Activated CD4-positive, CD25-positive, alpha-beta regulatory T cell treated with anti-CD3 and anti-CD28 coated beads, Interleukin-2, amount 50 U/mL, for 16 hours (primary cell): ENCODE measurements around the gene RHAG.
"Not testable (repeated sequence)": the region's sequence is repeated elsewhere in the genome, so short reads cannot be mapped to it uniquely, and the experiment has no call there.

ENCODE experiments used
- DNase-seq: peaks from one replicate; pipeline ENCODE4 v3.0.0-alpha.2; 2020; ENCODE audit warnings: low read depth, low spot score

RHAG gene

DNA sequence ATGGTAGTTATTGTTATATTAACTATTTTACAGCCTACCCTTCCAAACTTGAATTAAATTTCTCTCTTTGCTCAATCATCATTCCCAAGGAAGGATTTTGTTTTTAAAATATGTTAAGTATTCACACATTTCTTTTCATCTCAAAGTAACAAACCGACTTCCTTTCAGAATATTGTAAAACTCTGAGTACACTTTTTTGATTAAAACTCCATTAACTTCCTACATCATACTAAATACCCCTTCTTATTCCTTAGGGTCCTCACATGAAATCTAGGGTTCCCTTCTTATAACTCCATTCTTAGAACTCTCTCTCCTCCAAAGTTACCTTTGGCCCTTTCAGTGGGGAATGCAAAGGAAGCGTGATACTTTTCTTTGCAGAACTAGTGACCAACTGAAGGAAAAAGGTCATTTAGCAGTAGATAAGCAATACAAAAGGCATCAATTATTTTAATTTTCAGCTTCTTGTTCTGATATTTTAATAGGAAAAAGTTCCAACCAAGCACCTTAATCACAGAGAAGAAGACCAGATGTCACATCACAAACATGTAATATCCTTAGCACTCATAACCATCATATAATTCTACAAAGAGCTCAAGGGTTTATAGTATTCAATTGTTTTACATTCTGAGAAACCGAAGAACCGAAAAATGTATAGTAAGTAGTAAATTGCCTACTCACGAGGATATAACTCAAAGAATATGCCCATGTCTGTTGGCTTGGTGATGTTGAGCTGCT is 494 bp downstream of the RHAG start:
- no peak for DNase-seq

DNA sequence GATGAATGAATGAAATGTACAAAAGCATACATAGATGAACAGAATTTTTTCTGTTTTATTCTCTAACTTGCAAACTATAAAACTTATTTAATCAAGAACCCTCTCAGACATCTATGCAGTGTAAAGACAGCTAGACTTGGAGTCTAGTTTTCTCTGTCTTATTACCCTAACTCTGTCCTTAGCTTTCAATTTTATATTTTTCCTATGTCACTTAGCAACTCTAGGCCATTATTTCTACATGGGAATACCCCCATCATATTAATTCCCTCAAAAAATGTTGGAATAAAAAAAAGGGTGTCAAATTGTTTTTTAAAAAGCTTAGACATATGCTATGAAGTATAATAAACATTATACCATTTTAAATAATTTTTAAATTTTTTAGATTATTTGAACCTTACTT is 1.2 kb downstream of the RHAG start:
- DNase-seq: no peak

DNA sequence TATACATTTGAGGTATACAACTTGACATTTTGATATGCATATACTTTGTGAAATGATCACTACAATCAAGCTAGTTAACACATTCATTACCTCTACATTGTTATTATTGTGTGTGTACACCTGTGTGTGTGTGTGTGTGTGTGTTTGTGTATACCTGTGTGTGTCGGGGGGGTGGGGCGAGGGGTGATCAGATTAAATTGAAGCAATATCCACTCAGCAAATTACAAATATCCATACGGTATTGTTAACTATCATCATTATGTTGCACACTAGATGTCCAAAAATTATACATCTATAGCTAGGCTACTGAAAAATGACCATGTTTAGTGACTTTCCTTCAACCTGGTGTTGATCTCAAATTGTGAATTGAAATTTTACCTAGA is 1.8 kb downstream of the RHAG start:
- no peak for DNase-seq

DNA sequence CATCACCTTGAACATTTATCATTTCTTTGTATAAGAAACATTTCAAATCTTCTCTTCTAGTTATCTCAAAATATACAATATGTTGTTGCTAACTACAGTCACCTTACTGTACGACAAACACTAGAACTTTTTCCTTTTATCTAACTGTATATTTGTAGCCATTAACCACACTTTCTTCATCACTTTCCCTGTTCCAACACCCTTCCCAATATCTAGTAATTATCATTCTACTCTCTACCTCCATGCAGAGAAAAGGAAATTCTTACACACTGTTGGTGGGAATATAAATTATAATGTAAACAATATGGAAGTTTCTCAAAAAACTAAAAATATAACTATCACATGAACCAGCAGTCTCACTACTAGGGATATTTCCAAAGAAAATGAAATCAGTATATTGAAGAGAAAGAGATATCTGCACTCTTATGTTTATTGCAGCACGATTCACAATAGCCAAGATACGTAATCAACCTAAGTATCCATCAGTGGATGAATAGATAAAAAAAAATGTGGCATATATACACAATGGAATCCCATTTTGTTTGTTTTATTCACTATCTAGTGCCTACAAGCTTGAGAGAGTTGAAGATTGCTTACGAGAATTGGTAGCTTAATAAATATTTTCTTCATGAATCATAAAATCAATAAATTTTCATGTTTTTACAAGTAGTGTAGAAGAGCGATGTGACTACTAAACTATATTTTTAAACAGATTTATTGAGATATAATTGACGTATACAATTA is 2.4 kb downstream of the RHAG start:
- DNase-seq: no peak

DNA sequence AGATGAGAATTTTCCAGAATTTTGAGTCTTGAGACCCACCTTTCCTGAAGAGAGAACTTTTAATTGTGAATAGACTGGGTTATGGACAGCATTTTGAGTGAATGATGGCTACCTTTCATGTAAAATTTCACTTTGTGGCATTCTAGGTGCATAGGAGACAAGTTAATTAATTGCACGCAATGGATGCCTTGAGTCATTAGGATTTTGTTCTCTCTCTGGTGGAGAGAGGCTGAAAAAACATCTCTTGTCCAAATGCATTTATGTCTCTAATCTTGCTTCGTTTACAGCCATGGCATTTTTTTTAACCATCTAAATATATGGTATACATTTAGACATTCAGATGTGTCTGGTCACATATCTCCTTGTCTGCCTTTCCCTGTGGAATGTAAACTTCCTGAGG is 3.1 kb downstream of the RHAG start:
- no peak for DNase-seq

DNA sequence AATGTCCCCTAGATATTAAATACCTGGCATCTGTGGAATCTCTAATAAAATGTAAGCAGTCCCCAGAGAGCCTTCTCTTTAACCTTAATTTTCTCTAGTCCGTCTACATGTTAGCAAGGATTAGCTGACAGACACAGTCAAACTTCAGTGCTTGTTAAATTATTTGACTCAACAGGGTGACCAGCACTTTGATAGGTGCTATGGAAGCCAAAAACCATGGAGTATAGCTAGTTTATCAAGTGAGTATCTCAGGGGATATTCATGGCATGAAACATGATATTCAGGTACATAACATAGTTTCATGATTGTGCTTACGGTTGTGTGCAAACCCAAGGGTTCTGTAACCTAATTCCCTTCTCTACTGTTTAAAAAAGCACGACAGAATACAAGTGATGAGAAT is 3.9 kb downstream of the RHAG start:
- DNase-seq: no peak

DNA sequence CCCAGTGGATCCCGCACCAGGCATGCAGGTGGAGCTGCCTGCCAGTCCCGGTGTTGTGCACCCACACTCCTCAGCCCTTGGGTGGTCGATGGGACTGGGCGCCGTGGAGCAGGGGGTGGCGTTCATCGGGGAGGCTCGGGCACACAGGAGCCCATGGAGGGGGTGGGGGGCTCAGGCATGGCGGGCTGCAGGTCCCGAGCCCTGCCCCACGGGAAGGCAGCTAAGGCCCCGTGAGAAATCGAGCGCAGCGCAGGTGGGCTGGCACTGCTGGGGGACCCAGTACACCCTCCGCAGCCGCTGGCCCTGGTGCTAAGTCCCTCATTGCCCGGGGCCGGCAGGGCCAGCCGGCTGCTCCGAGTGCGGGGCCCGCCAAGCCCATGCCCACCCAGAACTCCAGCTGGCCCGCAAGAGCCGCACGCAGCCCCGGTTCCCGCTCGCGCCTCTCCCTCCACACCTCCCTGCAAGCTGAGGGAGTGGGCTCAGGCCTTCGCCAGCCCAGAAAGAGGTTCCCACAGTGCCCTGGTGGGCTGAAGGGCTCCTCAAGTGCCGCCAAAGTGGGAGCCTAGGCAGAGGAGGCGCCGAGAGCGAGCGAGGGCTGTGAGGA is 7.1 kb downstream of the RHAG start:
- DNase-seq: not testable (repeated sequence)

DNA sequence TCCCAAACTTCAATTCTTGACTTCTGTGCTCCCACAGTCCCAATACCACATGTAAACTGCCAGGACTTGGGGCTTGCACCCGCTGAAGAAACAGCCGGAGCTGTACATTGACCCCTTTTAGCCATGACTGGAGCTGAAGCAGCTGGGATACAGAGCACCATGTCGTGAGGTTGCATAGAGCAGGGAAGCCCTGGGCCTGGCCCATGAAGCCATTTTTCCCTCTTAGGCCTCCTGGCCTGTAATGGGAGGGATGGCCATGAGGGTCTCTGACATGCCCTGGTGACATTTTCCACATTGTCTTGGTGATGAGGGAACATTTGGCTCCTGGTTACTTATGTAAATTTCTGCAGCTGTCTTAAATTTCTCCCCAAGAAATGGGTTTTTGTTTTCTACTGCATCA is 9.8 kb downstream of the RHAG start:
- no peak for DNase-seq

DNA sequence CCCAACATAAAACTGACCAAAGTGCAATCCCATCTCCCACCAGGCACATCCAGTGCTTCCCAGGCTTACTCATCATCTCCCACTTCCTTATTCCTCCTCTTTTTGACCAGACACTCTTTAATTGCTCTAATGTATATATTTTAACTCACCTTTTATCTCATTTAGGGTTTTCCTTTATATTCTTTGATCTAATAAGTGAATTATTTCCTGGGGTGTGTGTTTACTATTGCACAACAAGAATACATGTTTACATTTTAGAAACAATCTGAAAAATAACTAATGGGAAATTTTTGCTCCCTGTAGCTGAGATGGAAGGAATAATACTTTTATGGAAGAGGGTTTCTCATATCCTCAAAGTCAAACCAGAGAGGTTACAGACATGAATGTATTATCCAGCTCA is 18.4 kb downstream of the RHAG start:
- DNase-seq: no peak

DNA sequence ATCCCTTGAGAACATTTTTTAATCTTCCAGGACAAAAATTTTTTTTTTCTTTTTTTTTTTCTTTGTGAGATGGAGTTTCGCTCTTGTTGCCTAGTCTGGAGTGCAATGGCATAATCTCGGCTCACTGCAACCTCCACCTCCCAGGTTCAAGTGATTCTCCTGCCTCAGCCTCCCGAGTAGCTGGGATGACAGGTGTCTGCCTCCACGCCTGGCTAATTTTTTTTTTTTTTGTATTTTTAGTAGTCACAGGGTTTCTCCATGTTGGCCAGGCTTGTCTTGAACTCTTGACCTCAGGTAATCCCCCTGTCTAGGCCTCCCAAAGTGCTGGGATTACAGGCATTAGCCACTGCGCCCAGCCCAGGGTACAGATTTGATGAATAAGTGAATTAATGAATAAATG is 22.5 kb downstream of the RHAG start:
- not testable (repeated sequence) for DNase-seq

DNA sequence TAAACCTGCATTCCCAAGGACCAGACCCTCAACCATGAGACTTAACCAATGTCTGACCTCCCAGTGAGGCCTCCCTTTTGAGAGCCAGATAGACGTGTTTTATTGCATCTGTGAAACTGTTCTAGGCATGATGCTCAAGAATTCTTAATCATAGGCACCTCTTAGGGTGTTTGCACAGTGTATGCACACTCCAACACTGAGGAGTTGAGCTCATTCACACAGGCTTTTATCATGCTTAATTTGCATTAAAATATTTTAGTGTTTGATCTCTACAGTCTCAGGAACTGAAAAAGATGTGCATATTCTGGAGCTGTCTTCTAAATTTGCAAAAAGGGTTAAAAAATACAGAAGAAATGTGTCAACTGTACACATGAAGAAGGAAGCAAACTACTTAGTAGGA is 27.4 kb downstream of the RHAG start:
- no peak for DNase-seq

DNA sequence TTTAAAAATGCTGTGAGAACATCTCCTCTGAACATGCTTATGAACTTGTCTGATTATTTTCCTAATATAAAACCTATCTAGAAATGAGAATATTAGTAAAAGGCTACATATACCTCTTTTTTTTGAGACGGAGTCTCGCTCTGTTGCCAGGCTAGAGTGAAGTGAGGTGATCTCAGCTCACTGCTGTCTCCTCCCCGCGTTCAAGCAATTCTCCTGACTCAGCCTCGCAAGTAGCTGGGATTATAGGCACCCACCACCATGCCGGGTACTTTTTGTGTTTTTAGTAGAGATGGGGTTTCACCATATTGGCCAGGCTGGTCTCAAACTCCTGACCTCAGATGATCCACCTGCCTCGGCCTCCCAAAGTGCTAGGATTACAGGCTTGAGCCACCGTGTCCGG is 28.4 kb downstream of the RHAG start:
- DNase-seq: not testable (repeated sequence)

DNA sequence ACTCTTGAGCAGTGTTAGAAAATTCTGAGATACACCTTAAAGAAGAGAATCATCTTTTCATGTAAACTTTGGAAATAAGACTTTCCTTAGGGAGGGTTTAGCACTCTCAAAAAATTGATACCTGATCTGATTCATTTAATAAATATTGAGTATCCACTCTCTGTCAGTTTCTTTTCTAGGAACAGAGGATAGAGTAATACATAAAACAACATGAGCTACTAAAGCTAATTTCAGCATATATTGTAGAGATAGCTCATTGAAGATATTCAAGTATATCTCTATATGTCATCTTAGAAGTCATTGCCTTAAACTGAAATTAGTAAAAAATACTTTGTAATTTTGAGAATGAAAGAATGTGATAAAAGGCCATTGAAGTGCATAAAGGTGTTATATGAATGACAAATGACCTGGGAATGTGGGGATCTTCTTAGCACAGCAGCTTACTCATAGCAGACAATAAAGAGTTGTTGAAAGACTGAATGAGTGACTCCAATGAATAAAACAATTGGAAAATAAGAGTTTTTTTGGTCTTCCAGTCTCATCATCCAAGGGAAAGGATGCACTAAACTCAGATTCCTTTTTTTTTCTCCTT is 29.2 kb downstream of the RHAG start:
- no peak for DNase-seq

DNA sequence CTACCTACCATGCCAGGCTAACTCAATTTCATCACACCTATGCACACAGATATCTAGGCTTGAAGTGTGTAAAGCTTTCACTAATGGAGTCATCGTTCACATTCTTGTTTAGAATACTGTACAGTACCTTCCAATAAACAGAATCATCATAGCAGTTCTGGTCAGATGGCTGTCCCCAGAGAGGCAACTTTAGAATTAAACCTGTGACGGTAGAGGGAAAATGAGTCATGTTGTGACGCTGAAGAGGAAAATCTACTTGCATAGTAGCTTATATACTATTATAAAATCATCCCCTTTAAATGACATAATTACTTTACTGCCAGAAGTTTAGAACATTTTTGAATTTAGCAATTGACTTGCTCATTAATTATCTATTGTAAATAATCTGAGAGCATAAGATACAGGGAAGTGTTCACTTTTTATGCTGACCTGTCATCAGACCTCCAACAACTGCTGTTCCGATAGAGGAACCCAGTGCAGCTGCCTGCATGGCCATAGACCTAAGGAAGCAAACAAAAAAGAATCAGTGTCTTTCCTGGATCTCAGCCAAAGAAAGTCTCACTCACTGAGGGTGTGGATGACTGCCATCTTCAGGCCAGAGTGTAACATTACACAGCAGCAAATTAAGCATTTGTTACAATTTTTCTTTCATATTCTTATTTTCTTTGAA is 29.8 kb downstream of the RHAG start:
- DNase-seq: no peak

DNA sequence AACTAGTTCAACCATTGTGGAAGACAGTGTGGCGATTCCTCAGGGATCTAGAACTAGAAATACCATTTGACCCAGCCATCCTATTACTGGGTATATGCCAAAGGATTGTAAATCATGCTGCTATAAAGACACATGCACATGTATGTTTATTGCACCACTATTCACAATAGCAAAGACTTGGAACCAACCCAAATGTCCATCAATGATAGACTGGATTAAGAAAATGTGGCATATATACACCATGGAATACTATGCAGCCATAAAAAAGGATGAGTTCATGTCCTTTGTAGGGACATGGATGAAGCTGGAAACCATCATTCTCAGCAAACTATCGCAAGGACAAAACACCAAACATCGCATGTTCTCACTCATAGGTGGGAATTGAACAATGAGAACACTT is 32.6 kb downstream of the RHAG start:
- DNase-seq: not testable (repeated sequence)

DNA sequence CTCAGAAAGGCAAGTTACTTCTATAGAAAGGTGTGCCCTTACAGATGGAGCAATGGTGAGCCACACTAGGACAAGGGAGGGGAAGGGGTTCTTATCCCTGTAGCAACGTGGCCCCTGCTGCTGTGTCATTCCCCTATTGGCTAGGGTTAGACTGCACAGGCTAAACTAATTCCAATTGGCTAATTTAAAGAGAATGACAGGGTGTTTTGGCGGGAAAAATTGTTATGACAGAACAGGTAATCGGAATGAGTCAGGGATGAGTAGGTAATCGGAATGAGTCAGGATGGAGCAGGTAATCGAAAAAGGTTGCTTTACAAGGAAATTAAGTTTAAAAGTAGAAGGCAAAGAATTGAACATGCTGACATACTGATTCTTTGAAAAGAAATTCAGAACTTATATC is 49.4 kb downstream of the RHAG start:
- not testable (repeated sequence) for DNase-seq

DNA sequence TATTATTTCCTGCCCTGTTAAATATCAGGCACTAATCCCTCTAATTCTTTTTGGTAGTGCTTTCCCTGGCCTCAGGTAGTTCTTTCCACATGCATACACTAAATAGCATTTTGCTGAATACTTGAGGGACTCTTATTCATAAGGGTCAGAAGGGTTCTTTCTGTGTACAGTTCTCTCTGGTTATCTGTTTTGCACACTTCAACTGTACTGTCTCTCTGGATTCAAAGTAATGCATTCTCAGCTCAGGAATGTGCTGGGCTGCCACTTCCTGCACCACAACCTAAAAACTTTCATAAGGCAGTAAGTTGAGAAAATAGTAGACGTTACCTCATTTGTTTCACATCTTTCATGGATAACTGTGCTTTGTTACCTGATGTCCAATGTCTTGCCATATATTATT is 54.1 kb downstream of the RHAG start:
- DNase-seq: no peak

DNA sequence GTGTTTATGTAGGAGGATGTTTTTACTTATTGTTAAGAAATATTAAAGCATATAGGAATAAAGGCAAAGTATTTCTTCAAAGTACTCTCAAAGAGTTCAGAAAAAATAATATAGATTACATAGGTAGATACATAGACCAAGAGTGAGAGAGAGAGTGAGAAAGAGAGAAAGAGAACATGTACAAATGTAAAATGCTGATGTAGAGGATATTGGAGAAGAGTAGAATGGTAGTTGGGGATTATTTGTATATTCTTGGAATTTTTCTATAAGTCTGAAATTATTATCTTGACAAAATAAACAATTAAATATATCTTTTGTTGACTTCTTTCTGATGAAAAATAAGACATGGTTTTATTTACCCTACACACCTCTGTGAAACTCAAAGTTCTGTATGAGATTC is 57.0 kb downstream of the RHAG start:
- no peak for DNase-seq

DNA sequence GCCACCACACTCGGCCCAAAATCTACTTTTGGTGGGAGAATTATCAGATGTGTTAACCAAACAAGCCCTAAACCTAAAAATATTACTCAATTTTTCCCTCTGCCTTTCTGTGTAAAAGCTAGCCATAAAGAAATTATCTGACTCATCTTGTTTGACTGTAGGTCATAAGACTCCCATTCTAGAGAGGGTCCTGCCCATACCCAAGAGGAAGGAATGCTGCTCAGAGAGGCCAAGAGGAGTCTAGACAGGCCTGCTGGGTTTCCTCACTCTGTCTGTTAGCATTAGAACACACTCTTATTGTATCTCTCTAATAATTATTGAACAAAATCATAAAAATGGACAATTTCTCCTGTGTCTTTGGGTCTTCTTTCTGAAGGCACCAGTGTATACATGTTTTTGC is 60.0 kb downstream of the RHAG start:
- no peak for DNase-seq

DNA sequence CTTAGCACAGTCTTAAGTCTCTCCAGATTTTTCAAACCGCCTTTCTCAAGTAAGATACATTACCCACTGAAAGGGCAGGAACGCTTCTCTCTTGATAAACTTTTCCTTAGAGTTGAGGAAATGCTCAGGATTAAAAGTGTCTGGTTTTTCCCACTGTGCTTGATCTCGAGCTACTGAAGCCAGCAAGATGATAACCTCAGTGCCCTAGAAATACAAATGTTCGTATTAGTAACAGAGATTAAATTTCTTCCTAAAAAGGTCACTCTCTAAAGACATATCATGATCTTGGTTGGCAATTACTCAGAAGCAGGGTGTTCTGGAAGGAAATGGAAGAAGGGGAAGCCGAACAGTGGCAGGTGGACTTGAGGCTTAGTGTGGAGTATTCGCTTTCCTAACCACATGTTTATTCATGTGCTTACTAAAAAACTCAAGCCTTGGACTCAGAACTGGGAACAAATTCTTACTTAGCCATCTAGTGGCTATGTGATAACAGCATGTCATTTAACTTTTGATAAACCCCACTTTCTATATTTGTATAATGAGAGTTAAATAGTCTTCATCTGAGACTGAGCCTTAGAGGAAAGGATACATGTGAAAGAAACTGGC is 66.1 kb downstream of the RHAG start:
- DNase-seq: no peak

DNA sequence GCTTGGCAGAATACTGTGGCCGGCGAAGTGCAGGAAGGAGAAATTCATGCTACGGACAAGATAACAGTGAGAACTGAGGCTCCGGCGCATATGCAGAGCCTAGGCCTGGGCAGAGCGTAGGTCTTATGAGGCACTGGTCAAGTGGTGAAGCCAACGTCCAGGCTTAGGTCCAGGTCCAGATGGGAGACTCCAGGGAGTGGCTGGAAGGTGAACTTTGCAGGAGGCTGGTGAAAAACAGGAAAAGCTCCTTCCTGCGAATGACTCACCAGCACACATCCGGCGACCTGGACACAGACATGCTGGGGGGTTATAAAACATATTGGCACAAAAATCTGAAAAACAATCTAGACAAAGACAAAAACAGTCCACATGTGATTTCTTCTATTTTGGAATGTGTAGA is 70.8 kb downstream of the RHAG start:
- no peak for DNase-seq

DNA sequence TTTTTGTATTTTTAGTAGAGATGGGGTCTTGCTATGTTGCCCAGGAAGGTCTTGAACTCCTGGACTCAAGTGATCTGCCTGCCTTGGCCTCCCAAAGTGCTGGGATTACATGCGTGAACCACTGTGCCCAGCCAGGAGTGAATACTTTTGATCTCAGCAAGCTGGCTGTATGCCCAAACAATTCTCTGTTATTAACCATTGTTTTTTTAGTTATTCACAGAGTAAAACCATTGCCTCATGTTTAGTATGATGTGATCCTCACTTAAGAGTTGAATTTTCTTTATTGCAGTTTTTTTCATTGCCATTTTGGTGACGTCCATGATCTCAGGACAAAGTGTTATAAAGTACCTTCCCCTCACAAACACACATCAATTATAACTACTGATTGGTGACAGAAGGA is 71.4 kb downstream of the RHAG start:
- DNase-seq: no peak
